Stimulated activated CD4-positive, alpha-beta T cell treated with anti-CD3 and anti-CD28 coated beads, Interleukin-4, amount 100 ng/mL, for 48 hours (primary cell): Measurements from ENCODE around the gene KAT8.

Source experiments
- DNase-seq, 2 donors: peaks; one replicate each; pipeline ENCODE4 v3.0.0-alpha.2; 2020; ENCODE audit warnings: low read depth in 2 of 2

KAT8 gene

DNA sequence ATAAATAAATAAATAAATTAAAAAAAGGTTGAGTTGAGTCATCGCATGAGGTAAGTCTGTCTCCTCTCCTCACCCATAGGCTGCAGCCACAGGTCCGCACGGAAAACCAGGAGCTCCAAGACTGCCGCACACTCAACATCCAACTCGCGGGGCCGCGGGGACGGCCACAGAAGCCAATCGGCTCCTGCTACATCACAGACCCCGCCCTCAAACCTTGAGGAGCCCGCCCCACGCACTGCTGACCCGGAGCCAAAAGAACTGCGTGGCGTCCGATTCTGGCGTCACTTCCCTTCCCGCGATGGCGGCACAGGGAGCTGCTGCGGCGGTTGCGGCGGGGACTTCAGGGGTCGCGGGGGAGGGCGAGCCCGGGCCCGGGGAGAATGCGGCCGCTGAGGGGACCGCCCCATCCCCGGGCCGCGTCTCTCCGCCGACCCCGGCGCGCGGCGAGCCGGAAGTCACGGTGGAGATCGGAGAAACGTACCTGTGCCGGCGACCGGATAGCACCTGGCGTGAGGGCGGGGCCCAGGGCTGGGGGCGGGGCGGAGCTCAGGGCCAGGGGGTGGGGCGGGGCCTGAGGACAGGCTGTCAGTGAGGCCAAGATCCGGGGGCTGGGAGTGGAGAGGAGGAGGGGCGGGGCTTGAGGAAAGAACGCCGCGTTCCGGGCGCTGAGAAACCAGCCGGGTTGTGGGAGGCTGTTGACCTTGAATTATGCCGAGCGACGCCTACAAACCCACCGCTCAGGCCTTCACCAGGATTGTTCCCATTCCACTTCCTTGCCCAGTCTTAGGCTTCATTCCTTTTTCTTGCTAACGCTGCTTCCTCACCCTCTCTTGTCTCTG, at the start of gene KAT8:
Gene KAT8 (plus strand): TSS at position 281 of the 839 bp plus-strand sequence. CDS start 18 bp downstream, at position 299.
- peak; percentile 96 to 98 for DNase-seq

DNA sequence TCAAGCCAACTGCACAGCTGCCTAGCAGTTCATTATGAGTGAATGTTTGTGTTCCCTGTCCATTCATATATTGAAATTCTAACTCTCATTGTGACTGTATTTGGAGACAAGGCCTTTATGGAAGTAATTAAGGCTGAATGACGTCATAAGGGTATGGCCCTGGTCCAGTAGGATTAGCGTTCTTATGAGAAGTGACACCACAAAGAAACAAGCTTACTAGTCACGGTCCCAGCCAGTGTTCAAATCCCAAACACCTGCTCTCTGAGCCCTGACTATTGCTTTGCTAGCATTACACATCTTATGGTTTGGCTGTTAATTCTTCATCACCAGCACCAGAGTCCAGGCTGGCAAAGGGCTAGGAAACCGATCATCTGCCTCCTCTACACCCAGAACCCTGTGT, 45.6 kb upstream of the KAT8 start:
- DNase-seq: no peak

DNA sequence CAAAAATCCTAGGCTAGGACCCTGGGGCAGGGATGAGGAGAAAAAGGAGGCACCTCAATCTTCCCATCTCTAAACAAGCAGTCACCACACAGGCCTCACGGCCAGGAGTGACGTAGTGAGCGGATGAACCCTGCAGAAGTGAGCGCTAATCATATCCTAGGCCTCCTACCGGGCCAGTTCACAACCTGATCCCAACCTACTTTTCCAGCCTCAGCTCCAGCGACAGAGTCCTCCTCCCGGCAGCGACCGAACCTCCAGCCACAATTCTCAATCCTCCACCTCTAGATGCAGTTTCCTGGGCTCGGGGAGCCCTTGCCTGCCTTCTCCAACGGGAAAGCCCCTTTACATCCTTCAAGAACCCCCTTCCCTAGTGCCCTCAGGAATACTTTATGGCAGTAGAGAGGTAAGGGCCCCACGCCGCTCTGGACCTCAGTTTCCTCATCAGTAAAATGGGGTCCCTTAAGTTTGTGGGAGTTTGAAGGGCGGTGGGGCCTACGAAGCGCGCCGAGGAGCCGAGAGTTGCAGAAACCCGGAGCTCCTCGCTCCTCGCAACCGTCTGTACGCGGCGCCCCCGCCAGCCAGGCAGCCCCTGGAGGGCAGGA, 44.8 kb upstream of the KAT8 start:
- DNase-seq: no peak

DNA sequence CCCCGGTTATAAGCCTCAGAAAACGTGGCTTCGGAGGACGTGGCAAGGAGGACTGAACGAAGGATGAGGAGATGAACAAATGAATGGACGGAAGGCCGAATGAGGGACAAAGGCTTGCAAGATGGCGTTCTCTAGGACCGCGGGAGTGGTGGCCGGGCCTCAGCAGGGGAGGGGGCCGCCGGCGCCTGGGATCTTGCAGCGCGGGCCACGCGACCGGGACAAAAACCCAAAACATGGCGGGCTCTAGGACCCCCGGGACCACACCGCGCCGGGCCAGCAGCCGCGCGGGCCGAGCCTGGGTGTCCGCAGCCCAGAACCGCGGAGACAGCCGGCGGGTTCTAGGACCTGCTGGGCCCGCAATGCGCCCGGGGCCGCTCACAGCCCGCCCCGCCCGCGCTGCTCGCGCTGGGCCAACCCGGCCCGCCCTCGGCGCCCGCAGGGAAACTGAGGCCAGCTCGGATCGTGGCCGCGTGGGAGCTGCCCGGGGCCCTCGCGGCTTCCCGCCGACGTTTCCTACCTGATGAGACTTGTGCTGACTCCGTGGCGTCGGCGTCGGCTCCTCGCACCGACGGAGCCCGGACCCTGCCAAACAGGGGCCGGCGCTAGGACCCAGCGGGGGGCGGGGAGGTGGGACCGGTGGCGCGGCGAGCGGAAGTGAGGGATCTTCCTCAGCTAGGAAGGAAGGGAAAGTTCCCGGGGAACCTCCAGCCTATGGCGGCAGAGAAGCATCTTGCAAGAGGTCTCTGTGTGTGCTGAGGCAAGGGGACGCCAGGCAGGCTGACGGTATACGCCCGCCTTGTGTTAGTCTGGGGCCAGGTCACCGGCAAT, 44.1 kb upstream of the KAT8 start:
- peak; percentile 89 to 90 for DNase-seq

DNA sequence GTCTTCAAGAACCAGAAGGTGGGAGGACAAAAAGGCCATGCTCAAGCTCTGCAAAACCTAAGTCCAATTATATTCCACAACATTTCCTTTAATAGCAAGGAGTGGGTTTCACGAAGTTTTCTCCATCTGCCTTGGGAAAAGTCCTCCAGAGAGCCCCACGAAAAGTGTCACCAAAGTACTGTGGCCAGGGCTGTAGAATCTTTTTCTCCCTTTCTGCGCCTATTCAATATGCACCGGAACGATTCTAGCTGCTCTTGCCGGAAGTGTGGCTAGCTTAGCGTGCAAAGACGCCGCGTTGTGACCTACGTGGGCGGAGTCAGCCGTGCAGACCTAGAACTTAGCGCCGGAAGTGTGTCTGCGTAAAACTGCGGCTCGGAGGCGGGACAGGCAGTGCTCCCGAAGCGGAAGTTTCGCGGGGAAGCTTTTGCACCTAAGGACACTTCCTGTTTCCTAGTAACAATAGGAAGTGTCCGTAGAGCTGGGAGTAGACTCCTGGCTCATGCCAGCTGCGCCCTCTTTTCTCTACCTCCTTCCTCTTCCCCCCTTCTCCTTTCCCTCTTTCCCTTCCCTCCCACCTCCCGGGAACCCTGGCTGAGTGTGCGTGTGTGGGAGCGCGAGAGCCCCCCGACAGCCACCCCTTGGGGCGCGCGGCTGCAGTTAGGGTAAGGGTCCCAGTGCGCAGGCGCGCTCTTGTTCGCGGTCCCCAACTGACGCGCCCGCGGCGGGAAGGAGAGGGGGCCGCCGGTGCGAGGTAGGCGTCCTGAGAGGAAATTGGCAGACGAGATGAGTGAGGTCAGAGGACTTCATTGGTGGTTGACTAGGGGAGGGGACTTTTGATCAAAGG, 43.3 kb upstream of the KAT8 start, which contains the start of the genes ZNF646 and ZNF668:
Gene ZNF646 (plus strand): TSS at position 453 of the 844 bp plus-strand sequence. CDS start 1,903 bp downstream, outside the sequence.
Gene ZNF668 (minus strand): TSS at position 271 of the 844 bp plus-strand sequence. CDS start 9,781 bp downstream, outside the sequence.
- peak; percentile 95 to 98 for DNase-seq

DNA sequence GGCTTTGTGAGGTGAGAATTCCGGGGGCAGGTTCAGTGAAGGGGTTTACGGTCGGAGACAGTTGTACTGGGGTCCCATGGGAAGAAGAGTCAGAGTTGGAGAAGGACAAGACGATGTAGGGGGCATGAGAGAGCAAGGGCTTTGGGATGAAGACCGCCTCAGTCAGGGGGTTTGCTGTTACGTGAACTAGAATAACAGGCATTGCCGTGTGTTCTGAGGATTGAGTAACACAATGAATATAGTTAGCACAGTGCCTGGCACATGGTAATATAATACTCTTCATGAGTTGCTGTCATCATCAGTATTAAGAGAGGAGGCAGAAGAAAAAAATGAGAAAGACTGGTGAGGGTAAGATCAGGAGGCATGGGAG, 42.7 kb upstream of the KAT8 start:
- no peak for DNase-seq

DNA sequence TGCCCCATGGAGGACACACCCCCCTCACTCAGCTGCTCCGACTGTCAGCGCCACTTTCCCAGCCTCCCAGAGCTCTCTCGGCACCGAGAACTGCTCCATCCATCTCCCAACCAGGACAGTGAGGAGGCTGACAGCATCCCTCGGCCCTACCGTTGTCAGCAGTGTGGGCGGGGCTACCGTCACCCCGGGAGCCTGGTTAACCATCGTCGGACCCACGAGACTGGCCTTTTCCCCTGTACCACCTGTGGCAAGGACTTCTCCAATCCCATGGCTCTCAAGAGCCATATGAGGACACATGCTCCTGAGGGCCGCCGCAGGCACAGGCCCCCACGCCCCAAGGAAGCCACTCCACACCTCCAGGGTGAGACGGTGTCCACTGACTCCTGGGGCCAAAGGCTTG, 41.1 kb upstream of the KAT8 start:
- DNase-seq: no peak

DNA sequence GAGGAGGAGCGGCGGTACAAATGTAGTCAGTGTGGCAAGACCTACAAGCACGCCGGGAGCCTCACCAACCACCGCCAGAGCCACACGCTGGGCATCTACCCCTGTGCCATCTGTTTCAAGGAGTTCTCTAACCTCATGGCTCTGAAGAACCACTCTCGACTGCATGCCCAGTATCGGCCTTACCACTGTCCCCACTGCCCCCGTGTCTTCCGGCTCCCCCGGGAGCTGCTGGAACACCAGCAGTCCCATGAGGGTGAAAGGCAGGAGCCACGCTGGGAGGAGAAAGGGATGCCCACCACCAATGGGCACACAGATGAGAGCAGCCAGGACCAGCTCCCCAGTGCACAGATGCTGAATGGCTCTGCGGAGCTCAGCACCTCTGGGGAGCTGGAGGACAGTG, 40.4 kb upstream of the KAT8 start:
- DNase-seq: no peak

DNA sequence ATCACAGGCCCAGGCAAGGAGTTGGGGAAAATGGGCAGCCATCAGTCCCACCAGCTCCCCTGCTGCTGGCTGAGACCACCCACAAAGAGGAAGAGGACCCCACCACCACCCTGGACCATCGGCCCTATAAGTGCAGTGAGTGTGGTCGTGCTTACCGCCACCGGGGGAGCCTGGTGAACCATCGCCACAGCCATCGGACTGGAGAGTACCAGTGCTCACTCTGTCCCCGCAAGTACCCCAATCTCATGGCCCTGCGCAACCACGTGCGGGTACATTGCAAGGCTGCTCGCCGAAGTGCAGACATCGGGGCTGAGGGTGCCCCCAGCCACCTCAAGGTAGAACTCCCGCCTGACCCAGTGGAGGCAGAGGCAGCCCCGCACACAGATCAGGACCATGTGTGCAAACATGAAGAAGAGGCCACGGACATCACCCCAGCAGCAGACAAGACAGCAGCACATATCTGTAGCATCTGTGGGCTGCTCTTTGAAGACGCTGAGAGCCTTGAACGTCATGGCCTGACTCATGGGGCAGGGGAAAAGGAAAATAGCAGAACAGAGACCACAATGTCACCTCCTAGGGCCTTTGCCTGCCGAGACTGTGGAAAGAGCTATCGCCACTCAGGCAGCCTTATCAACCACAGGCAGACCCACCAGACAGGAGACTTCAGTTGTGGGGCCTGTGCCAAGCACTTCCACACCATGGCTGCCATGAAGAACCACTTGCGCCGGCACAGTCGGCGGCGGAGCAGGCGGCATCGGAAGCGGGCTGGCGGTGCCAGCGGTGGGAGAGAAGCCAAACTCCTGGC, 39.7 kb upstream of the KAT8 start:
- DNase-seq: no peak

DNA sequence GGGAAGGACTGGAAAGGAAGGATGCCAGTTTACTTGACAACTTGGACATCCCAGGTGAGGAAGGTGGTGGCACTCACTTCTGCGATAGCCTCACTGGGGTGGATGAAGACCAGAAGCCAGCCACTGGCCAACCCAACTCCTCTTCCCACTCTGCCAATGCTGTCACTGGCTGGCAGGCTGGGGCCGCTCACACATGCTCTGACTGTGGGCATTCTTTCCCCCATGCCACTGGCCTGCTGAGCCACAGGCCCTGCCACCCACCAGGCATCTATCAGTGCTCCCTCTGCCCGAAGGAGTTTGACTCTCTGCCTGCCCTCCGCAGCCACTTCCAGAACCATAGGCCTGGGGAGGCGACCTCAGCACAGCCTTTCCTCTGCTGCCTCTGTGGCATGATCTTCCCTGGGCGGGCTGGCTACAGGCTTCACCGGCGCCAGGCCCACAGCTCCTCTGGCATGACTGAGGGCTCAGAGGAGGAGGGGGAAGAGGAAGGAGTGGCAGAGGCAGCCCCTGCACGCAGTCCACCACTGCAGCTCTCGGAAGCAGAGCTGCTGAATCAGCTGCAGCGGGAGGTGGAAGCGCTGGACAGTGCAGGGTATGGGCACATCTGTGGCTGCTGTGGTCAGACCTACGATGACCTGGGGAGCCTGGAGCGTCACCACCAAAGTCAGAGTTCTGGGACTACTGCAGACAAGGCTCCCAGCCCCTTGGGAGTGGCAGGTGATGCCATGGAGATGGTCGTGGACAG, 38.7 kb upstream of the KAT8 start:
- DNase-seq: no peak

DNA sequence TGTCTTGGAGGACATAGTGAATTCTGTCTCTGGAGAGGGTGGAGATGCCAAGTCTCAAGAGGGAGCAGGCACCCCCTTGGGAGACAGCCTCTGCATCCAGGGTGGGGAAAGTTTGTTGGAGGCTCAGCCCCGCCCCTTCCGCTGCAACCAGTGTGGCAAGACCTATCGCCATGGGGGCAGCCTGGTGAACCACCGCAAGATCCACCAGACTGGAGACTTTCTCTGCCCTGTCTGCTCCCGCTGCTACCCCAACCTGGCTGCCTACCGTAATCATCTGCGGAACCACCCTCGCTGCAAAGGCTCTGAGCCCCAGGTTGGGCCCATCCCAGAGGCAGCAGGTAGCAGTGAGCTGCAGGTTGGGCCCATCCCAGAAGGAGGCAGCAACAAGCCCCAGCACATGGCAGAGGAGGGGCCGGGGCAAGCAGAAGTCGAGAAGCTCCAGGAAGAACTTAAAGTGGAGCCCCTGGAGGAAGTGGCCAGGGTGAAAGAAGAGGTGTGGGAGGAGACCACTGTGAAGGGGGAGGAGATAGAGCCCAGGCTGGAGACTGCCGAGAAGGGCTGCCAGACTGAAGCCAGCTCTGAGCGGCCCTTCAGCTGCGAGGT, 38.0 kb upstream of the KAT8 start:
- DNase-seq: no peak

DNA sequence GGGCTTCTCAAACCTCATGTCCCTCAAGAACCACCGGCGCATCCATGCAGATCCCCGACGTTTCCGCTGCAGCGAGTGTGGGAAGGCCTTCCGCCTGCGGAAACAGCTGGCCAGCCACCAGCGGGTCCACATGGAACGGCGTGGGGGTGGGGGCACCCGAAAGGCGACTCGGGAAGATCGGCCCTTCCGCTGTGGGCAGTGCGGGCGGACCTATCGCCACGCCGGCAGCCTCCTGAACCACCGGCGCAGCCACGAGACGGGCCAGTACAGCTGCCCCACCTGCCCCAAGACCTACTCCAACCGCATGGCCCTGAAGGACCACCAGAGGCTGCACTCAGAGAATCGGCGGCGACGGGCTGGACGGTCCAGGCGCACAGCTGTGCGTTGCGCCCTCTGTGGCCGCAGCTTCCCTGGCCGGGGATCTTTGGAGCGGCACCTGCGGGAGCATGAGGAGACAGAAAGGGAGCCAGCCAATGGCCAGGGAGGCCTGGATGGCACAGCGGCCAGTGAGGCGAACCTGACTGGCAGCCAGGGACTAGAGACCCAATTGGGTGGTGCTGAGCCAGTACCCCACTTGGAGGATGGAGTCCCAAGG, 37.3 kb upstream of the KAT8 start:
- no peak for DNase-seq

DNA sequence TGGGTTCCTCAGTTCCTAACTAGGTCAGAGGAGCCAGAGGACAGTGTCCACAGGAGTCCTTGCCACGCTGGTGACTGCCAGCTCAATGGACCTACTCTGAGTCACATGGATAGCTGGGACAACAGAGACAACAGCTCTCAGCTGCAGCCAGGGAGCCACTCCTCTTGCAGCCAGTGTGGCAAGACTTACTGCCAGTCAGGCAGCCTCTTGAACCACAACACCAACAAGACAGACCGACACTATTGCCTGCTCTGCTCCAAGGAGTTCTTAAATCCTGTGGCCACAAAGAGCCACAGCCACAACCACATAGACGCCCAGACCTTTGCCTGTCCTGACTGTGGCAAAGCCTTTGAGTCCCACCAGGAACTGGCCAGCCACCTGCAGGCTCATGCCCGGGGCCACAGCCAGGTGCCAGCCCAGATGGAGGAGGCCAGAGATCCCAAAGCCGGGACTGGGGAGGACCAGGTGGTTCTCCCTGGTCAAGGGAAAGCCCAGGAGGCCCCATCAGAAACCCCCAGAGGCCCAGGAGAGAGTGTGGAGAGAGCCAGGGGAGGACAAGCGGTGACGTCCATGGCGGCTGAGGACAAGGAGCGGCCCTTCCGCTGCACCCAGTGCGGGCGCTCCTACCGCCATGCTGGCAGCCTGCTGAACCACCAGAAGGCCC, 36.6 kb upstream of the KAT8 start:
- DNase-seq: no peak

DNA sequence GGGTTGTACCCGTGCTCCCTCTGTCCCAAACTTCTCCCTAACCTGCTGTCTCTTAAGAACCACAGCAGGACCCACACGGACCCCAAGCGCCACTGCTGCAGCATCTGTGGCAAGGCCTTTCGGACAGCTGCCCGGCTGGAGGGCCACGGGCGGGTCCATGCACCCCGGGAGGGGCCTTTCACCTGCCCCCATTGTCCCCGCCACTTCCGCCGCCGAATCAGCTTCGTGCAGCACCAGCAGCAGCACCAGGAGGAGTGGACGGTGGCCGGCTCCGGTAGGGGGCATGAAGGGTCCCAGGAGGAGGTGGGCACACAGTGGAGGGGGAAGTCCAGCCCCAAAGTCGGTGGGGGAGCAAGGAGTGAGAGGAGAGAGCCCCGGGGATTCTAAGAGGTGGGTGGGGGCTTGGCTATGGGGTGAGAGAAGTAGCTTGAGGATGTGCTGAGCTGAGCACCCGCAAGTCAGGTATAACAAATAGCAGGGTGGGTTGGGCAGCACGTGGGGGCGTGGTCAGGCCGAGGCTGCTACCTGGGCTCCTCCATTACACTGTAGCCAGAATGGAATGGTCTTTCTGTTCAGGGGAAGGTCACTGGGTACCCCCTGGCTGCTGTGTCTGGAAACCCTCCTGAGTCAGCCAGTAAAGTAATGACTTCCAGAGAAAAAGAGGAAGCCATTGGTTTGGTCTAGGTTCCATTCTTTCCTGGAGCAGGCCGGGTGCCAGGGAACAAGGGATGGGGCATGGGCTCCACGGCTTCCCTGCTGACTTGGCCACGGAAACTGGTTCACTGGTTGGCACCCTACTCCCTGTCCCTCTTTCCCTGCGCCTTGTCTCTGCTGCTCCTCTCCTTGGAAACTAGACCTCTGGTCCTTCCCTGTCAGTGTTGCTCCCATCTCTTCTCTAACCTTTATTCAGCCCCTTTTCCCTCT, 35.8 kb upstream of the KAT8 start:
- no peak for DNase-seq

DNA sequence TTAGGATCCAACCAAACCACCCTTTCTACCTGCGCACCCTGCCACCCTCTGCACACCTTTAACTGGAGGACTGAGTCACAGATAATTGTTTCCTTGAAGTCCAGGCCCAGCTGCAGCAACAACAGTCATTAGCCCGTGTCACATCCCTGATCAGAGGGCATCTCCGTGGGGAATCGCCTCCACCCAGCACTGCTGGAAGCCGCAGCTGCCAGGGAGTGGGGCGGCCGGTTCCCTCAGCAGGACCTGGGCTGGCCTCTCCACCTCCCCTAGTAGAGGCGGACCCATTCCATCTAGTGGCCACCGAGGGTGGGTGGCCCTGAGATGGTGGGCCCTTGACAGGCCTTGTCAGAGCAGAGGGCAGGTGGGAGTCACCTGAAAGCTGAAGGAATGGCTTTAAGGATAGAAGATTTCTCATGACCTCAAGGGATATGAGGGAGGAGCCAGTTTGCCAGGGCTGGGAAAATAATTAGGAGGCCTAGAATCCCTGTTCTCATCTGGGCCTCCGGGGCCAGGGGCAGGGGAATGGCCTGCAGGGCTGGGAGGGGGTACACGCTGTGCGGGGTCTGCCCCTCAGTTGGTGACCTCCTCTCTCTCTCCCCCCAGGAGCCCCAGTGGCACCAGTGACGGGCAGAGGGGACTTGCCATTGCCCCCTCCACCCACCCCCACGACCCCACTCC, 35.0 kb upstream of the KAT8 start:
- DNase-seq: no peak

DNA sequence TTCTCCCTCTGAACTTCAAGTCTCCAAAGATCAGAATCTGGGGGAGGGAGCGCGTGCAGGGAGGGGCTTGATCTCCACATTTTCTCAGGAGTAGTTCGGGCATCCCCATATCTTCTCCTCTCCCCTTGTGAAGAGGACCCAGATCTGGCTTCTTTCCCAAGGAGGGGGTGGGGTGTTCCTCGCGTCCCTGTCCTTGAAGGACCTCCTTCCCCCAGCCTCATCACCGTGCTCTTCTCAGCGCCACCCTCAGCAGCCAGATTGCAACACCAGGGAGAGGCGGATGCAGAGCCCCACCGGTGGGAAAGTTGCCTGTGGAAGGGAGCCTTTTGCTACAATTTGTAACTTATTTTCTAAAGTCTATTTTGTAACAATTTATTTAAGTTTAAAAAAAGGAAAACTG, 34.4 kb upstream of the KAT8 start:
- DNase-seq: no peak

DNA sequence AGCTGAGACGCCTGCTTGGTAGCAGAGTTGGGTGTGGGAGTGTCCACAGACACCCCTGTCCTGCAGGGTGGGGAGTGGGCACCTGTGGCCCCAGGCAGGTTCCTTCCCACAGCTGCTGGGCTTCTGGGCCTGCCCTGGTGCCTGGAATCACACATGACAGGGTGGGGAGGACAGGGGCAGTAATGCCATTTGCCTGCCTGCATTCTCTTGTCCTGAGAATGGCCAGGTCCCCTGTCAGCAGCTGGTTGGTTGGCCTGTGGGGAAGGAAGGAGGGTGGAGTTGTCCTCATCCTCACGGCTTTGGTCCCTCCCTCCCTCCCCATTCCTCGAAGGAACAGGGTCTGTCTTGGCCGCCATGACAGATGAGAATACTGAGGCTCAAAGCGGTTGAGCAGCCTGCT, 33.9 kb upstream of the KAT8 start:
- no peak for DNase-seq
